GM12878 (cell line): ENCODE results near the gene GOLGA6A. TPM values are rescaled to one million over a fixed set of nuclear protein-coding genes. Genes with fewer than 3 reads are reported as not detected.

Experiments used
- ATAC-seq: fragments of 200-7000 bp; cut with Tn5 transposase; 3 replicates; pipeline ENCODE4 v1.9.1; 2020; ENCODE audit warnings: mild to moderate bottlenecking, moderate library complexity
- BruUV-seq: library from RNA; stranded (reverse); fragments of 400-500 nt; replicated peaks from 2 replicates; lab custom pipeline; 2021; lab: Mats Ljungman, UMichigan
- CTCF ChIA-PET: fragments of 300-600 bp; sonication (Branson Sonifier 250); formaldehyde crosslinking; extraction: SDS; loops from one replicate; lab custom pipeline; 2021; ENCODE audit warnings: inconsistent platforms; lab: Yijun Ruan, JAX
- POLR2A ChIA-PET: fragments of 350-600 bp; formaldehyde crosslinking; extraction: SDS; loops from one replicate; lab custom pipeline; 2021; ENCODE audit warnings: inconsistent platforms; lab: Charles Lee
- RAD21 ChIA-PET: fragments of 300-600 bp; sonication (Branson Sonifier 250); formaldehyde crosslinking; loops from one replicate; lab custom pipeline; 2023; ENCODE audit warnings: antibody characterized with exemption; ENCODE audit not compliant: unreplicated experiment; lab: Charles Lee
- SMC1A ChIA-PET: fragments of 300-600 bp; sonication (Branson Sonifier 250); formaldehyde crosslinking; loops from one replicate; lab custom pipeline; 2023; ENCODE audit not compliant: unreplicated experiment, uncharacterized antibody; lab: Charles Lee
- DNase-seq: peaks from one replicate; pipeline ENCODE4 v3.0.0-alpha.2; 2011; ENCODE audit warnings: low read depth, low spot score
- FAIRE-seq: peaks from 3 replicates; lab custom pipeline; 2011; peaks lifted over from hg19 to GRCh38; lab: Jason Lieb, UNC
- H2AFZ ChIP-seq: 2 replicates; pipeline ENCODE4 v1.6.0; 2011; ENCODE audit warnings: low read depth, low read length, control low read depth; ENCODE audit not compliant: control insufficient read depth
- H3K27ac ChIP-seq: 2 replicates; pipeline ENCODE4 v1.5.1; 2011; ENCODE audit warnings: control low read depth; ENCODE audit not compliant: control insufficient read depth, insufficient read depth
- H3K27me3 ChIP-seq, 2 experiments: replicated peaks in 1 of 2; 2 replicates each; pipeline versions ENCODE4 v1.6.0 to v1.6.1; 2011; ENCODE audit warnings: low read length in 1 of 2; ENCODE audit not compliant: control insufficient read depth in 2 of 2, insufficient read depth in 2 of 2
- H3K36me3 ChIP-seq, 2 experiments: 2 replicates each; pipeline ENCODE4 v1.5.1; 2011; ENCODE audit warnings: low read length in 1 of 2; ENCODE audit not compliant: control insufficient read depth in 2 of 2, insufficient read depth in 2 of 2
- H3K4me1 ChIP-seq: 2 replicates; pipeline ENCODE4 v1.6.1; 2011; ENCODE audit warnings: mild to moderate bottlenecking, low read length, moderate library complexity, mixed read lengths; ENCODE audit not compliant: control insufficient read depth, insufficient read depth
- H3K4me2 ChIP-seq: 2 replicates; pipeline ENCODE4 v1.6.0; 2011; ENCODE audit warnings: control low read depth; ENCODE audit not compliant: control insufficient read depth, insufficient read depth
- H3K4me3 ChIP-seq: fragments of 200-600 bp; sonication (generic); 2 replicates; pipeline ENCODE4 v1.5.1; 2016
- H3K79me2 ChIP-seq: 2 replicates; pipeline ENCODE4 v1.6.0; 2011; ENCODE audit warnings: low read length; ENCODE audit not compliant: control insufficient read depth, insufficient read depth
- H3K9ac ChIP-seq: 2 replicates; pipeline ENCODE4 v1.8.0; 2011; ENCODE audit warnings: low read length, control low read depth, mixed read lengths; ENCODE audit not compliant: control insufficient read depth, insufficient read depth
- H3K9me3 ChIP-seq: replicated peaks from 3 replicates; pipeline ENCODE4 v1.5.1; 2011; ENCODE audit warnings: mild to moderate bottlenecking, low read length; ENCODE audit not compliant: control insufficient read depth, insufficient read depth
- H4K20me1 ChIP-seq: 2 replicates; pipeline ENCODE4 v1.6.0; 2011; ENCODE audit not compliant: control insufficient read depth, insufficient read depth
- CHD2 ChIP-seq: IDR thresholded peaks from 2 replicates; pipeline ENCODE4 v1.6.1; 2011; ENCODE audit warnings: low read depth, low read length, improper control_type of control experiment, borderline replicate concordance
- FOXK2 ChIP-seq: fragments of 450-650 bp; IDR thresholded peaks from 2 replicates; pipeline ENCODE4 v1.6.1; 2017; ENCODE audit warnings: mild to moderate bottlenecking, moderate library complexity
- PBX3 ChIP-seq: IDR thresholded peaks from 2 replicates; pipeline ENCODE4 v1.6.1; 2011; ENCODE audit warnings: mild to moderate bottlenecking, low read depth, low read length, moderate library complexity; ENCODE audit not compliant: insufficient replicate concordance
- RFX5 ChIP-seq: IDR thresholded peaks from 2 replicates; pipeline ENCODE4 v1.6.1; 2011; ENCODE audit warnings: low read depth, low read length, improper control_type of control experiment
- SMARCA5 ChIP-seq: fragments of 450-650 bp; IDR thresholded peaks from 2 replicates; pipeline ENCODE4 v1.6.1; 2017; ENCODE audit warnings: mild to moderate bottlenecking
- STAT1 ChIP-seq: fragments of 450-650 bp; conservative IDR thresholded peaks from 2 replicates; pipeline ENCODE4 v1.6.1; 2014; ENCODE audit warnings: antibody characterized with exemption, mild to moderate bottlenecking
- SUPT20H ChIP-seq: IDR thresholded peaks from 2 replicates; pipeline ENCODE4 v1.6.1; 2011; ENCODE audit warnings: low read depth, mild to moderate bottlenecking, low read length, moderate library complexity, borderline replicate concordance; ENCODE audit not compliant: control insufficient read depth
- TARDBP ChIP-seq: IDR thresholded peaks from 2 replicates; pipeline ENCODE4 v1.6.1; 2016; ENCODE audit warnings: borderline replicate concordance
- ZBTB33 ChIP-seq: fragments of 450-650 bp; IDR thresholded peaks from 2 replicates; pipeline ENCODE4 v1.6.1; 2017; ENCODE audit warnings: mild to moderate bottlenecking
- ZSCAN29 ChIP-seq: fragments of 450-650 bp; IDR thresholded peaks from 2 replicates; pipeline ENCODE4 v1.6.1; 2017; ENCODE audit warnings: mild to moderate bottlenecking, moderate library complexity
- WGBS: methylation state at CpG from one replicate; pipeline ENCODE4 v1.1.6; 2016; ENCODE audit warnings: low lambda C conversion rate; ENCODE audit not compliant: insufficient replicate concordance, insufficient coverage; ENCODE audit errors: missing lambda C conversion rate; 5-methylcytosine and 5-hydroxymethylcytosine counted together
- in situ Hi-C: fragments of 300-500 bp; cut with MboI; formaldehyde crosslinking; loops from 9 replicates; pipeline ENCODE4 v1.14.3; 2018; ENCODE audit warnings: mixed read lengths
- intact Hi-C: fragments of 100-400 bp; cut with micrococcal nuclease; formaldehyde crosslinking; loops from one replicate; pipeline ENCODE4 v1.14.2; 2022; ENCODE audit not compliant: unreplicated experiment
- polyA plus RNA-seq, 11 experiments: library from polyadenylated mRNA; depleted of rRNA in 4 of 11; unstranded in 6 of 11; stranded (reverse) in 5 of 11; fragments of >200 nt; fragmentation: Nextera tagmentation in 4 of 11; fragmentation: Illumina TruSeq in 1 of 11; extraction: Ambion mirVana in 4 of 11; extraction: Trizol in 1 of 11; gene quantifications; 1 replicate in 1 of 11; 2 replicates in 10 of 11; pipeline versions ENCODE4 v1.2.1 to v1.2.3, GENCODE V29; 2011 to 2016; ENCODE audit warnings: inconsistent platforms in 2 of 11, missing spikeins in 2 of 11, low read depth in 1 of 11
- total RNA-seq, 4 experiments: library from RNA; depleted of rRNA in 3 of 4; stranded (reverse); fragments of >200 nt in 3 of 4; fragmentation: Illumina TruSeq in 1 of 4; extraction: Trizol in 1 of 4; gene quantifications; 2 replicates each; pipeline versions ENCODE4 v1.2.1 to v1.2.3, GENCODE V29; 2013 to 2021

Gene GOLGA6A
- total and polyA plus RNA-seq, 10 of the 15 experiments (the other 5 are each of a cell fraction or from before 2014, with no cell fraction given): not detected

DNA sequence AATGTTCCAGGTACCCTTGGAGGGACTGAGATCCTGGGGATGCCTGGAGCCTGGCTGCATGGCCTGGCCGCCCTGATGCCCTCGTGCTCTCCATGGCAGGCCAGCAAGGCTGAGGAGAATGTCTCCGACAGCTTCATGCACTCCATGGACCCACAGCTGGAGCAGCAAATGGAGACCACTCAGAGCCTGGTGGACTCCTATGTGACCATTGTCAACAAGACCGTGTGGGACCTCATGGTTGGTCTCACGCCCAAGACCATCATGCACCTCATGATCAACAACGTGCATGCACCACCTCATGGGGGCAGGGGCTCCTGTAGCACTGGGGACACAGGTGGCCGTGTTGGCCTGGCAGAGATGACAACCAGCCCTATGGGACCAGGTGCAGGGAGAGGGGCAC, 19.7 kb downstream of the GOLGA6A start (continued):
- TF ChIP-seq TARDBP (no peak), SUPT20H (no peak), ZBTB33 (no peak)
- TF ChIP-seq, all 136 proteins: peak for 0

GRCh38 chr15:74062236-74062635, 20.1 kb downstream of the GOLGA6A start:
- in situ Hi-C loops (loop anchor here (10.0 kb wide), 1 partner anchor 1243 kb away; no protein-coding TSS in a partner anchor), intact Hi-C loops (no loop called here)
- no peaks in the 10 kb centered on the region for H3K36me3 ChIP-seq
- no peak overlapping the region for H3K9ac ChIP-seq
- SMC1A ChIA-PET: no interaction called here
- no peak for ATAC-seq
- no peaks in the 10 kb centered on the region for H3K79me2 ChIP-seq
- RAD21 ChIA-PET: no interaction called here
- no peaks in the 10 kb centered on the region for H4K20me1 ChIP-seq
- H3K27me3 ChIP-seq: no peaks in the 10 kb centered on the region; a peak in 3 of 4 replicates
- H3K27ac ChIP-seq: no peak overlapping the region
- no peak overlapping the region for H2AFZ ChIP-seq
- no peaks in the 10 kb centered on the region for H3K4me1 ChIP-seq
- H3K9me3 ChIP-seq: no peaks in the 10 kb centered on the region
- 42% methylated on average over 6 of the region's 6 CpGs for WGBS
- no peak for DNase-seq
- CTCF ChIA-PET: no interaction called here
- H3K4me3 ChIP-seq: no peak overlapping the region
- FAIRE-seq: no peak
- BruUV-seq: no TSS peak
- POLR2A ChIA-PET: no interaction called here
- TF ChIP-seq RFX5: no peak
- no peak for TF ChIP-seq ZSCAN29
- TF ChIP-seq STAT1: no peak
- no peak for TF ChIP-seq PBX3
- TF ChIP-seq CHD2: no peak
- no peak for TF ChIP-seq FOXK2
- no peak for TF ChIP-seq SMARCA5
- H3K4me2 ChIP-seq: no peak overlapping the region
